ENCODE data around the gene APELA.
"Not testable (repeated sequence)": the region's sequence is repeated elsewhere in the genome, so short reads cannot be mapped to it uniquely, and the experiment has no call there.

Gene APELA

DNA sequence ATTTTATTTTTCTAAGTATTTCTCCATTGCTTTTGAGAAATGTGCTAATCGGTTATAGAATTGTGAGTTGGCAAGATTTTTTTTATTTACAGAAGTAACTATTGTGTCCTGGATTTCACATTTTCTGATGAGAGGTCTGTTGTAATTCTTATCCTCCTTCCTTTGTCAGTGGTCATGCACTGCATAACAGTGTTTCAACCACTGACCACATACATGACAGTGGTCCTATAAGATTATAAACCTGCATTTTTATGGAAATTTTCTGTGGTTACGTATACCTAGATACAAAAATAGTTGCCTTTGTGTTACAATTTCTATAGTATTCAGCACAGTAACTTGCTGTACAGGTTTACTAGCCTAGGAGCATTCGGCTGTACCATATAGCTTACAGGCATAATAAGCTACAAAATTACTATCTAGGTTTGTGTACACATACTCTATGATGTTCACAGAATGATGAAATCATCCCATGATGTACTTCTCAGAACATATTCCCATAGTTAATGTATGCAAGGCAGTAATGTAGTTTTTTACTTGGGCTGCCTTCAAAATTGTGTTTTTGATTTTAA lies 47.8 kb downstream of the APELA start:
- Histone ChIP-seq H3K4me3 (ENCODE audit: extremely low read depth, insufficient read depth, low read length, poor library complexity, severe bottlenecking) (no peak overlapping the region), H3K9me3 (ENCODE audit: control insufficient read depth, low read length) (no peaks in the 10 kb centered on the region), H3K36me3 (ENCODE audit: control insufficient read depth, insufficient read depth, low read length) (no peaks in the 10 kb centered on the region), H3K27ac (ENCODE audit: low read depth, low read length, severe bottlenecking) (no peak overlapping the region), H3K4me1 (ENCODE audit: control insufficient read depth, insufficient read depth, low read length, poor library complexity, severe bottlenecking) (no peaks in the 10 kb centered on the region)
- WGBS, 2 experiments (ENCODE audit: insufficient coverage in 2 of 2), result no CpG with 5 or more reads among the region's 3 CpGs

DNA sequence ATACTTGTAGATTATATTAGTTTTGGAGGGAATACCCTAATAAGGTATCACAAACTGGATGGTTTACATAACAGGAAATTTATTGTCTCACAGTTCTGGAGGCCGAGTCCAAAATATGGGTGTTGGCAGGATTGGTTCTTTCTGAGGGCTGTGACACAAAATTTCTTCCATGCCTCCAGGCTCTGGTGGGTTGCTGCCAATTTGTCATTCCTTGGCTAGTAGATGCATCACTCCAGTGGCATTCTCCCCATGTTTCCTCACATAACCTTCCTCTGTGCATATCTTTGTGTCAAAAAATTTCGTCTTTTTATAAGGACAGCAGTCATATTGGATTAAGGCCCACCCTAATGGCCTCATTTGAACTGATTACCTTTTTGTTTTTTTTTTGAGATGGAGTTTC lies 49.3 kb downstream of the APELA start:
- H3K4me3 ChIP-seq (ENCODE audit: extremely low read depth, insufficient read depth, low read length, poor library complexity, severe bottlenecking), result no peak overlapping the region

DNA sequence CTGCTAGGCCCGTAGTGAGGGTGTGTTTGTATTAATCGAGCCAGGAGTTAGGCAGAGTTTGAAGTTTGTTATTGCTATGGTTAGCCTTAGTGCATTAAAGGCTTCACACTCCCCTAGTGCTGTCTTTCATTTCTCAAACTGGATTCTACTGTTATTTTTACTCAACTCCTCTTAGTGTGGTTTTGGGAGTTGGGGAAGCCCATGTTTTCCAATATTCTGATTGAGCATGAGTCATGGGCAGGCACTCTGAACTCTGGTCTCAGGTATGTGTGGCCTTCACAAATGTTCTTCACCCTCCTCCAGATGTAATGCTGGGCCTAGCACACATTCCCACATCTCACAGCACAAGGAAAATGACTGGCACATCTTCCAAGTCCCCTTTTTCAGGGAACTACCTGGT lies 50.1 kb downstream of the APELA start:
- WGBS, 2 experiments (ENCODE audit: insufficient coverage in 2 of 2), result no CpG with 5 or more reads among the region's 2 CpGs
- H3K27ac ChIP-seq (ENCODE audit: low read depth, low read length, severe bottlenecking); H3K4me3 ChIP-seq (ENCODE audit: extremely low read depth, insufficient read depth, low read length, poor library complexity, severe bottlenecking); H3K4me1 ChIP-seq (ENCODE audit: control insufficient read depth, insufficient read depth, low read length, poor library complexity, severe bottlenecking); H3K36me3 ChIP-seq (ENCODE audit: control insufficient read depth, insufficient read depth, low read length); H3K9me3 ChIP-seq (ENCODE audit: control insufficient read depth, low read length): not testable (repeated sequence)

More for the DNA sequence above, 49.3 kb downstream of the APELA start:
- no peak overlapping the region for H3K27ac ChIP-seq (ENCODE audit: low read depth, low read length, severe bottlenecking)
- WGBS, 2 experiments (ENCODE audit: insufficient coverage in 2 of 2), result 71 to 91% methylated on average over 1 of the region's 2 CpGs
- no peaks in the 10 kb centered on the region for H3K9me3 ChIP-seq (ENCODE audit: control insufficient read depth, low read length)
- H3K36me3 ChIP-seq (ENCODE audit: control insufficient read depth, insufficient read depth, low read length), result no peaks in the 10 kb centered on the region
- no peaks in the 10 kb centered on the region for H3K4me1 ChIP-seq (ENCODE audit: control insufficient read depth, insufficient read depth, low read length, poor library complexity, severe bottlenecking)

DNA sequence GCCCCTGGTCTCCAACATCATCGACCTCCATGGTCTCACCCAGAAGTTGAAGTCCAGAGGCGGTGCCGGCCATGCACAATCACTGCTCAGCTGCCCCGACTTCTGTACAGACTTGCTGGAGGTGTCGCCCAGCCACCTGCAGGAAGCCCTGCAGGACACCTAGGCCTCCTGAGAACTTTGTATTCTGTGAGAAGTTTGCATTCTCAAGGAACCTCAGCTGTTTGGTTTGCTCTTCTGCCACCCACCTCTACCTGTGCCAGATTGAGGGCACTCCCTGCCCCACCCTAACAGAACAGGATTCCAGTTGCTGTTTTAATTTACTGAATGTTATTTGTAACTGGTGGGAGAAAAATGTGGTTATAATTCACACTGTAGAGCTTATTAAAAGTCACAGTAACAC lies 53.7 kb downstream of the APELA start:
- no peak overlapping the region for H3K27ac ChIP-seq (ENCODE audit: low read depth, low read length, severe bottlenecking)
- H3K36me3 ChIP-seq (ENCODE audit: control insufficient read depth, insufficient read depth, low read length), result no peaks in the 10 kb centered on the region
- WGBS, 2 experiments (ENCODE audit: insufficient coverage in 2 of 2), result 98% methylated on average over 5 of the region's 5 CpGs
- H3K4me3 ChIP-seq (ENCODE audit: extremely low read depth, insufficient read depth, low read length, poor library complexity, severe bottlenecking), result no peak overlapping the region
- no peaks in the 10 kb centered on the region for H3K4me1 ChIP-seq (ENCODE audit: control insufficient read depth, insufficient read depth, low read length, poor library complexity, severe bottlenecking)
- H3K9me3 ChIP-seq (ENCODE audit: control insufficient read depth, low read length), result no peaks in the 10 kb centered on the region

DNA sequence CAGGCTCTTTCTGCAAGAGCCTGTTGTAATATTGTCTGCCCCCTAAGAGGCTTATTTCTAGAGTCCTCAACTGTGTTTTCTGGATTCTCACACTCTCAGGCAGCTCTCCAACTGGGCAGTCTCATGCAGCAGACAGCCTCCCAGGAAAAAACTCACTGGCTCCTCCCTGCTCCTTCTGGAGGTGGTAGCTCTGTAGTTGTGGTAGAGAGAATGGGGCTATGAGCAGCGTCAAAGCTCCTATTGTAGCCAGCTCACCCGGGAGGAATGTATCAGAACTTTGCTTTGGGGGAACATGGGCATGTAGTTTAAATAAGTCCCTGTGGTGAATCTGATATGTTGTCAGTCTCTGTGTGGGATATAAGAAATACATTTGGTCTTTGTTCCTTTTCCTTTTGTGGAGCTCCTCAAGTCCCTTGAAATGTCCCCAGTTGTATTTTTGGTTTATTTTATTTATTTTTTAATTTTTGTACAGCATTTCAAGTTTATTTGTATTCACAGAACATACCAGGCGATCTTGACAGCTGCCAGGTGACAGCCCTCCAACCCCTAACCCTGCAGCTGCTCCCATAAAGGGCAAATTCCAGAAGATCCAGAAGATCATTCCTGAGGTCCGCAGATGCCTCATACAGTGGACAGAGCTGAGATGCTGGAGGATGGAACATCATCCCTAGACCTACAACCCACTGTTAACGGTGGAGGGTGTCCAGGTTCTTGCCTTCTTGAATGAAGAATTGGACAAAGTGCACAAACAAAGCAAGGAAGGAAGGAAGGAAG lies 54.8 kb downstream of the APELA start:
- Histone ChIP-seq H3K4me1 (ENCODE audit: control insufficient read depth, insufficient read depth, low read length, poor library complexity, severe bottlenecking) (no peaks in the 10 kb centered on the region), H3K27ac (ENCODE audit: low read depth, low read length, severe bottlenecking) (no peak overlapping the region), H3K36me3 (ENCODE audit: control insufficient read depth, insufficient read depth, low read length) (no peaks in the 10 kb centered on the region), H3K9me3 (ENCODE audit: control insufficient read depth, low read length) (no peaks in the 10 kb centered on the region), H3K4me3 (ENCODE audit: extremely low read depth, insufficient read depth, low read length, poor library complexity, severe bottlenecking) (no peak overlapping the region)
- WGBS, 2 experiments (ENCODE audit: insufficient coverage in 2 of 2), result 65 to 67% methylated on average over 3 of the region's 5 CpGs

DNA sequence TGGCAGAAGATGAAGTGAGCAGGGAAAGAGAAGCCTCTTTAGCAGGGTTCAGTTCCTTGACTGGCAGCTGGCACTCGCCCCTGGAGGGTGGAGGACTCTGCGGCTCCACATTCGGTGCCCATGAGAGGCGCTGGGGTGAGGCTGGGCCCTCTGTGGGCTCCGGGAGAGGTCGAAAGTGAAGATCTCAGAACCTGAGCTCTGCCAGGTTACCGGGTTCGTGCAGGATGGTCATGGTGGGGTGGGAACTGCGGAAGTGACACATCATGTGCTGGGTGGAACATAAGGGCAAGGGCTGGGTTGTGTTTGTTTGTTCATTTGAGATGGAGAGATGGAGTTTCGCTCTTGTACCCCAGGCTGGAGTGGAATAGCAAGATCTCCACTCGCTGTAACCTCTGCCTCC lies 56.3 kb downstream of the APELA start:
- H3K4me1 ChIP-seq (ENCODE audit: control insufficient read depth, insufficient read depth, low read length, poor library complexity, severe bottlenecking), result no peaks in the 10 kb centered on the region
- no peaks in the 10 kb centered on the region for H3K36me3 ChIP-seq (ENCODE audit: control insufficient read depth, insufficient read depth, low read length)
- 96 to 97% methylated on average over 8 to 11 of the region's 11 CpGs for WGBS, 2 experiments (ENCODE audit: insufficient coverage in 2 of 2)
- H3K27ac ChIP-seq (ENCODE audit: low read depth, low read length, severe bottlenecking), result no peak overlapping the region
- H3K4me3 ChIP-seq (ENCODE audit: extremely low read depth, insufficient read depth, low read length, poor library complexity, severe bottlenecking), result no peak overlapping the region
- no peaks in the 10 kb centered on the region for H3K9me3 ChIP-seq (ENCODE audit: control insufficient read depth, low read length)

DNA sequence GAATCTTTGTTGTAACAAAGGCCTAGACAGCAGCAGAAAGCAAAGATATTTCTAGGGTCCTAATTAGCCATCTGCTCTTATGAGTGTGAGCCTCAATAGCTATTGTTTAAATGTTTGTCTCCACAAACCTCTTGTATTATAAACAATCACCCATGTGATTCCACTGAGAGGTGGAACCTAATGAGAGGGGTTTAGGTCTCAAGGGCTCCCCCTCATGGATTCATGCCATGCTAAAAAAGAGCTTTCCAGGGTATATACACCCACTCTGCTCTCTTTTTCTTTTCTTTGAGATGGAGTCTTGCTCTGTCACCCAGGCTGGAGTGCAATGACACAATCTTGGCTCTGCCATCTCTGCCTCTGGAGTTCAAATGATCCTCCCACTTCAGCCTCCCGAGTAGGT lies 58.4 kb downstream of the APELA start:
- 86% methylated on average over 1 of the region's 1 CpG; no CpG with 5 or more reads in 1 of the 2 experiments for WGBS, 2 experiments (ENCODE audit: insufficient coverage in 2 of 2)
- Histone ChIP-seq H3K4me3 (ENCODE audit: extremely low read depth, insufficient read depth, low read length, poor library complexity, severe bottlenecking) (no peak overlapping the region), H3K4me1 (ENCODE audit: control insufficient read depth, insufficient read depth, low read length, poor library complexity, severe bottlenecking) (no peaks in the 10 kb centered on the region), H3K27ac (ENCODE audit: low read depth, low read length, severe bottlenecking) (no peak overlapping the region), H3K36me3 (ENCODE audit: control insufficient read depth, insufficient read depth, low read length) (no peaks in the 10 kb centered on the region), H3K9me3 (ENCODE audit: control insufficient read depth, low read length) (no peaks in the 10 kb centered on the region)

DNA sequence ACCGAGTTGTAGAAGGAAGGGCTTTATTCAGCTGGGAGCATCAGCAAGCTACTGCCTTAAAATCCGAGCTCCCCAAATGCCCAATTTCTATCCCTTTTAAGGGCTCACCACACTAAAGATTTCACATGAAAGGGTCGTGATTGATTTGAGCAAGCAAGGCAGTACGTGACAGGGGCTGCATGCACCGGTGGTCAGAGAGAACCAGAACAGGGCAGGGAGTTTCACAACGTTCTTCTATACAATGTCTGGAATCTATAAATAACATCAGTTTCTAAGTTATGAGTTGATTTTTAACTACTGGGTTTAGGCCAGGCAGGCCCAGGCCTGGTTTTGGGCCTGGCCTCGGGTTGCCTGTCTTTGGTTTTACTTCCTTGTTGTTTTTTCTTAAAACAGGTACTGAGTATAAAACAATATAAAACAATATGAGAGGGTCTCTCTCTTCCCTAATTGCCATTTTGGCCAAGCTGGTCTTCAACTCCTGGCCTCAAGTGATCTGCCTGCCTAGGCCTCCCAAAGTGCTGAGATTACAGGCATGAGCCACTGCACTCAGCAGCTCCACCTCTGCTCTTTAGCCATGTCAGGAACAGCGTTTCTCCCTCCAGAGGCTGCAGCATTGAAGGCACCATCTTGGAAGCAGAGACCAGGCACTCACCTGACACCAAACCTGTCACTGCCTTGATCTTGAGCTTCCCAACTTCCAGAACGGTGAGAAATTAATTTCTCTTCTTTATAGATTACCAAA lies 59.1 kb downstream of the APELA start:
- 79 to 92% methylated on average over 5 of the region's 9 CpGs for WGBS, 2 experiments (ENCODE audit: insufficient coverage in 2 of 2)
- H3K36me3 ChIP-seq (ENCODE audit: control insufficient read depth, insufficient read depth, low read length); H3K9me3 ChIP-seq (ENCODE audit: control insufficient read depth, low read length); H3K4me3 ChIP-seq (ENCODE audit: extremely low read depth, insufficient read depth, low read length, poor library complexity, severe bottlenecking); H3K4me1 ChIP-seq (ENCODE audit: control insufficient read depth, insufficient read depth, low read length, poor library complexity, severe bottlenecking); H3K27ac ChIP-seq (ENCODE audit: low read depth, low read length, severe bottlenecking): not testable (repeated sequence)

DNA sequence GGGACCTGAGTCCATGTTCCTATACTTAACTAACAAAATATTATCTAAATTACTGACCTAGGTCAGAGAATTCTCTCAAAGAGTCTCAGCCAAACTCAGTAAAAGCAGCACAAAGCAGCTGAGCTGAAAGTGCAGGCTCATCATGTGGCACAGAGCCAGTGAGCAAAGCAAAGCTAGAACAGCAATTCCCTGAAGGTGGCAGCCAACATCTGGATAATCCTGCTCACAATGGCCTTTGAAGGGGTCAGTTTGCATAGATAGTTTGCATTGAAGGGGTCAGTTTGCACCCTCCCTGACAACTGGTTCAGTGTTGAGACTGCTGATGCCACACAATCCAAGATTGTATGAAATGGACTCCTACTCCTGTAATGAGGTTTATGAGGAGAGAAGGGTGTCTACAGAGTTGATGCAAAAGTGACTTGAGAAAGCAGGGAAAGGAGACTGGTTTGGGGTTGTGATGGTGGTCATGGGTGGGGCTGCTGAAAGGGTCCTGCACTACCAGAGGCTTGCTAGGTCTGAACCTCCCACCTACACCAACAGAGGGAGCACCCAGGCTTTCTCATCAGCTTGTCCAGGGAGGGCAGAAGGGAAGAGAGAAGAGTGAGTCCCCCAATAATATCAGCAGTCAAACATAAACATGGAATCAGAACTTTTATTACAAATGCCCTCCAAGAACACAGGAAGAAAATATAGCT lies 60.7 kb downstream of the APELA start:
- Histone ChIP-seq H3K36me3 (ENCODE audit: control insufficient read depth, insufficient read depth, low read length) (no peaks in the 10 kb centered on the region), H3K27ac (ENCODE audit: low read depth, low read length, severe bottlenecking) (no peak overlapping the region), H3K9me3 (ENCODE audit: control insufficient read depth, low read length) (no peaks in the 10 kb centered on the region), H3K4me1 (ENCODE audit: control insufficient read depth, insufficient read depth, low read length, poor library complexity, severe bottlenecking) (no peaks in the 10 kb centered on the region), H3K4me3 (ENCODE audit: extremely low read depth, insufficient read depth, low read length, poor library complexity, severe bottlenecking) (no peak overlapping the region)

DNA sequence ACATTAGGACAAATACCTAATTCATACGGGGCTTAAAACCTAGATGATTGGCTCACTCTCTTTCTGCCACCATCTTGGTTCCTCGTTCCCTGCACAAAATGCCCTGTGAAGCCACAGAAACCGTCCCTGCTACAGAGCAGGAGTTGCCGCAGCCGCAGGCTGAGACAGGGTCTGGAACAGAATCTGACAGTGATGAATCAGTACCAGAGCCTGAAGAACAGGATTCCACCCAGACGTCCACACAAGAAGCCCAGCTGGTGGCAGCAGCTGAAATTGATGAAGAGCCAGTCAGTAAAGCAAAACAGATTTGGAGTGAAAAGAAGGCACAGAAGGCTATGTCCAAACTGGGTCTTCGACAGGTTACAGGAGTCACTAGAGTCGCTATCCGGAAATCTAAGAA lies 66.2 kb downstream of the APELA start:
- Histone ChIP-seq H3K9me3 (ENCODE audit: control insufficient read depth, low read length) (no peaks in the 10 kb centered on the region), H3K36me3 (ENCODE audit: control insufficient read depth, insufficient read depth, low read length) (no peaks in the 10 kb centered on the region), H3K4me3 (ENCODE audit: extremely low read depth, insufficient read depth, low read length, poor library complexity, severe bottlenecking) (no peak overlapping the region), H3K27ac (ENCODE audit: low read depth, low read length, severe bottlenecking) (no peak overlapping the region), H3K4me1 (ENCODE audit: control insufficient read depth, insufficient read depth, low read length, poor library complexity, severe bottlenecking) (no peaks in the 10 kb centered on the region)
- WGBS, 2 experiments (ENCODE audit: insufficient coverage in 2 of 2), result 88 to 91% methylated on average over 9 of the region's 9 CpGs

All from mesodermal cell (in vitro differentiated cells).